ENCODE results near the gene TXNDC2.

GRCh38 chr18:9925795-9926194, 40.0 kb downstream of the TXNDC2 start:
- TF ChIP-seq TAF1 (IDR thresholded peaks at IDR 0.05; ENCODE audit: borderline replicate concordance, insufficient read depth, low read length) (no peak), SIN3A (IDR thresholded peaks at IDR 0.05; ENCODE audit: borderline replicate concordance, insufficient read depth, low read length) (no peak), POLR2AphosphoS5 (IDR thresholded peaks at IDR 0.05; ENCODE audit: low read depth, low read length) (no peak), REST (IDR thresholded peaks at IDR 0.05; ENCODE audit: insufficient read depth in 1 of 2, low read depth in 2 of 2, low read length in 2 of 2) (no peak), FOXP2 (optimal IDR thresholded peaks at IDR 0.05; ENCODE audit: borderline replicate concordance, extremely low read depth, extremely low read length, insufficient read depth) (no peak)
